Activated CD8-positive, alpha-beta memory T cell treated with anti-CD3 and anti-CD28 coated beads, Interleukin-2, amount 50 U/mL, for 24 hours (primary cell): ENCODE measurements around the gene CLEC2D.
"Not testable (repeated sequence)": the region's sequence is repeated elsewhere in the genome, so short reads cannot be mapped to it uniquely, and the experiment has no call there.

Source experiments
- DNase-seq: peaks from one replicate; pipeline ENCODE4 v3.0.0-alpha.2; 2020; ENCODE audit errors: extremely low read depth

The CLEC2D gene

DNA sequence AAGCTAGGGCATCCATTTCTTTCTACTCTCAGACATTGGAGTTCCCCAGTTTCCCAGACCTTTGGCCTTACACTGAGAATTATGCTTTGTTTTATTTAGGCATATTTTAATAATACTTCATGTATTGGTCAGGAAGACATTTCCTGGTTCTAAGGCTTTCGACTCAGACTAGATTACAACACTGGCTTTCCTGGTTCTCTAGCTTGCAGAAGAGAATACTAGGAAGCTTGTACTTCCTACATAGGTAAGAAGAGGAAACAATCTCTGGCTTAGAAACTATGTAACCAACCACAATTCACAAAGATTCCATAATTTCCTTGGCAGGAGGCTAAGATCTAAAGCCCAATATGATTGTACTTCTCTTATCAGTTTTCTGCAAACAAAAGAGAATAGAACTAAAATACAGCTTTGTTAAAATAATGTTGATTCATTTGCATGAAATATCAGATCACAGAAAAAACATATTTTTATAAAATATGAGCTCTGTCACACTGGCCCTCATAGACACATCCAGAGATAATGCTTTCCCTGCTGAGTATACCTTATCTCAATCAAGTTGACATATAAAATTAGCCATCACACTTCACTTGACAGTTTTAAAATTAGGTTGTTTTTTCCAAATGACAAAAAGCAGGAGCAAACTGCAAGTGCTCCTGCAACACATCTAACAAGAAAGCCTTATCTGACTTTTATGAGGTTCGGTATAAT lies 30.5 kb downstream of the CLEC2D start:
- DNase-seq, result no peak

DNA sequence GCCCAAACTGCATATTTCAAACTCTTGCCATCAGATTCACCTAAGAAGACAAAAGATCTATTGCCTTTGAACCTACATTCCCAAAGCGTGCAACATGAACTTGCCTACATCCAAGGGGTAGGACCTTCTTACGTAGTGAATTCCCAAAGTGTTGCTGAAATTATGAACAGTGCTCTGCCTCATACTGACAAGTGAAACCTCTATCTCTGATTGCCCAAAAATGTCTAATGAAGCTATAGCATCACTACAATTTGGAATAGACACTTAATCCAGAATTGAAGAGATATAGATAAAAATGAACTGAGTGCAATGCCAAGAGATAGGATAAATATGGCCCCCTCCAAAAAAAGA lies 31.1 kb downstream of the CLEC2D start:
- DNase-seq, result no peak

DNA sequence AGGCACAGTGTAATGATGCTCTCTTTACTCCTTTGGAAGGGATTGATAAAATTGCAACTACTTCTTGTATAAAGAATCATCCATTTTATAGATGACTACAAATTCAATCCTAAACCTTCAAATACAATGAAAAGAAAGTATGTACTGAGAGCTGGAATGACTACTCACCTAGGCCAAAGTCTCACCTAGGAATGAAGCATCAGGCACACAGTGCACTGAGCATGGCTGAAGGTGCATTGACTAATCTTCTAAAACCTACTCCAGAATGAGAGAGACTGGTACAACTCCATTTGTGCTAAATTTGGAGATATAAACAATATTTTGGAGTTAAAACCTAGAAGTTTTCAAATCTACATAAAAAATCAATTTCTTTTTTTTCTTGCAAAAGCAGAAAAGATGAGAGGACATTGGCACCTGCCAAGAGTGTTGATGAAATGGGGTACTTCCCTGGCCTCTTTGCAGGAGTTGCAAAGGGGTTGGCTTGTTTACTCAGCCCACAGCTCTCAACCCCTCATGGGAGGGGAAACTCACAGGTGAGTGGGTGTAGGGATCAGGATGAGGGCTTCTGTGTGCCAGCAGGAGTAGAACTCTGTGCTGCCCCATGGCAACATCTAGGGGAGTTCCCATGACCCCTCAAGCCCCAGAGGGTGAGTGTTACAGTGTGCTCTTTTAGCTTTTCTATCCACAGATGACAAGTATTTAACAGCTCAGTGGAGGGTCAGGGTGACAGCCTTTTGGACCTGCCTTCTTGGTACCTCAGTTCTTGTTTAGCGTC lies 32.1 kb downstream of the CLEC2D start:
- DNase-seq, result no peak

DNA sequence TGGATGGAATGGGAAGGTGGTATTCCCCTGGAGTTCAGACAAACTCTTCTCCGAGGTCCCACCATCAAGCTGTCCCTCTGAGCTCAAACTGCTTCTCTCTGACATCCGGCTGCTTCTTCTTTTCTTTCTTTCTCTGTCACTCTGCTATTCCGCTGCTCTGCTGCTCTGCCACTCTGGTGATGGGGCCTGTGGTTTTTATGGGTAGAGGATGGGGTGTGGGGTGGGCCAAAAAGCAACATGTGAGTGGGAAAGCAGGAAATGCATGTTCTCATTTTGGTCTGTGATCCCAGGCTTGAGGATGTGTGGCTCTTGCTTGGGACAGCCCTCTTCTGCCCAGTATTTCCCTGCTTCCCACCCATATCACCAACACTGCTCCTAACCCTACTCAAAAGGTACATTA lies 32.7 kb downstream of the CLEC2D start:
- no peak for DNase-seq

GRCh38 chr12:9704561-9704960 lies 35.0 kb downstream of the CLEC2D start:
- not testable (repeated sequence) for DNase-seq

- DNase-seq, result no peak
Observed at GRCh38 chr12:9706086-9706685, 36.7 kb downstream of the CLEC2D start.

DNA sequence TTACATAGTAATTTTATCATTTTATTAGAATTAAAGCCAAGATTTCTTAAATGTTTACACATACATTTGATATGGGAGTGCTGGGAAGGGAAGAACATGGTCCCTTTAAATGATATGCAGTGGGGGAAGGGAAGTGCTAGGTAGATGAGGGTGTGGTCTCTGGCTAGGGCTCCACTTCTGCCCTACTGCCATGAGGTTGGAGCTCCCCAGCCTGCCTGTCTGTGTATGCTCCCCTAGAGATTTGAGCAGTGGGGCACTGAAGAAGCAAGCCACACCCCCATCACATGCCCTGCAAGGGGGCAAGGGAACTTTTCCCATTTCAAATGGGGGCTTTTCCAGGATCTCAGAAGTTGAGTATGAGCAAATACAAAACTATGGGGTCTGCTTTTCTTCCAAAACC lies 37.8 kb downstream of the CLEC2D start:
- DNase-seq, result no peak

GRCh38 chr12:9707864-9708808 lies 38.6 kb downstream of the CLEC2D start:
- no peak for DNase-seq

DNA sequence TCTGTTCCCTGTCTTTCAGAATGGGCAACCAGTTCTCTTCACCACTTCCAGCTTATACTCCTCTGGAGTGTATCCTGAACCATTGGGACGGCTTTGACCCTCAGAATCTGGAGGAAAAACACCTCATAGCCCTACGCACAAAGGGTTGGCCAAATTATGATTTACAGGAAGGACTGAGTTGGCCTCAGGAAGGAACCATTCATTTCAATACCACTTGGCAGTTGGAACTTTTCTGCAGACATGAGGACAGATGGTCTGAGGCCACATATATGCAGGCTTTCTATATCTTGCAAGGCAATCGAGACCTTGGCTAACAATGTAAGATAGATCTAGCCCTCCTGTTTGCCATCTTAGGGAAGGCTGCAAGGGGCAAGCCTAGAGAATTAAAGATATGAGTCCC lies 39.3 kb downstream of the CLEC2D start:
- DNase-seq, result no peak

DNA sequence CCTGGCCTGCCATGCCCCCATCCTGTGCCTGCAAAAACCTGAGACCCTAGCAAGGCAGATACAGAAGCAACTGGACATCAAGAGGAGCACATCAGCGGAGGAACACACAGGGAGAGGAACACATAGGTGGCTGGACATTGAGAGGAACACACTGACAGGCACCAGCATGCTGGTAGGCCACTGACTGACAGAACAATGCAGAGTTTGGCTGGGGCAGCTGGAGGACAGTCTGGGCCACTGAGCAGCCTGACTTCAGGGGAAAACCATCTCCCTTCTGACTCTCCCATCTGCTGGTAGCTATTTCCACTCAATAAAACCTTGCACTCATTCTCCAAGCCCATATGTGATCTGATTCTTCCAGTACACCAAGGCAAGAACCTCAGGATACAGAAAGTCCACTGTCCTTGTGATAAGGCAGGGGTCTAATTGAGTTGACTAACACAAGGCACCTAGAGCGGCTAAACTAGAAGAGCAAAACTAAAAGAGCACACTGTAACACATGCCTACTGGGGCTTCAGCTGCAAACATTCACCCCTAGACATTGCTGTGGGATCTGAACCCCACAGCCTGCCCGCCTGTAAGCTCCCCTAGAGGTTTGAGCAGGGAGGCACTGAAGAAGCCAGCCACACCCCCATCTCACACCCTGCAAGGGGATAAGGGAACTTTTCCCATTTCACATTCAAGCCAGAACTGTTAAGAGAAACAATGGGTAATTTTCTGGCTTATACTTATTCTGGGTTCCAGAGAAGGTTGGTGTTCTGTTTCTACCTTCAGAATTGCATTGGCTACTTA lies 41.3 kb downstream of the CLEC2D start:
- DNase-seq, result no peak

DNA sequence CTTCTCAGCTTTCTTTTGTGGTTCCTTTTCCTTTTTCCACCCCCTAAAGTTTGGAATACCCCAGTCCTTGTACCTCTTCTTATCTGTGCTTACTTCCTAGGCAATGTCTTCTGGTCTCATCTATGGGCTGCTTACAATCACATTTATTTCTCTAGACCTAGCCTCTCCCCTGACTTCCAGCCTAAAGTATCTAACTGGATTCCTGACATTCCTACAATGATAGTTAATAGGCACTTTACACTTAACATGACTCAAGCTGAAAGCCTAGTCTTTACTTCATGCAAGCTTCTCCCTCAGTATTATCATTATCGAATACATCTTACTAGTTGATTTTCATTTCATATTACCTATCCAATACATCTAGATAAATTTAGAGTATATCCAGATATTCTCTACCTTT lies 42.2 kb downstream of the CLEC2D start:
- no peak for DNase-seq

DNA sequence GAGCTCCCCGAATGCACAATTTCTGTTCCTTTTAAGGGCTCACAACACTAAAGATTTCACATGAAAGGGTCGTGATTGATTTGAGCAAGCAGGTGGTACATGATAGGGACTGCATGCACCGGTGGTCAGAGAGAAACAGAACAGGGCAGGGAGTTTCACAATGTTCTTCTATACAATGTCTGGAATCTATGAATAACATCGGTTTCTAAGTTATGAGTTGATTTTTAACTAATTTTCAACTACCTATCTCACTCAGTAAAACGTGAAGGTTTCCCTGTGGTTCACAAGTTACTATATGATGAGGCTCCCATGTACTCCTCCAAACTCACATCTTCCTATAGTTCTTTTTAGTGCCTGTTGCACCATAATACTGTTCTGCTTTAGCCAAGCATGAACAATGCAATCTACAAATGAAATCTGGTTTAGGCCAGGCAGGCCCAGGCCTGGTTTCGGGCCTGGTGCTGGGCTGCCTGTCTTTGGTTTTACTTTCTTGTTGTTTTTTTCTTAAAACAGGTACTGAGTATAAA lies 43.6 kb downstream of the CLEC2D start:
- DNase-seq, result not testable (repeated sequence)

DNA sequence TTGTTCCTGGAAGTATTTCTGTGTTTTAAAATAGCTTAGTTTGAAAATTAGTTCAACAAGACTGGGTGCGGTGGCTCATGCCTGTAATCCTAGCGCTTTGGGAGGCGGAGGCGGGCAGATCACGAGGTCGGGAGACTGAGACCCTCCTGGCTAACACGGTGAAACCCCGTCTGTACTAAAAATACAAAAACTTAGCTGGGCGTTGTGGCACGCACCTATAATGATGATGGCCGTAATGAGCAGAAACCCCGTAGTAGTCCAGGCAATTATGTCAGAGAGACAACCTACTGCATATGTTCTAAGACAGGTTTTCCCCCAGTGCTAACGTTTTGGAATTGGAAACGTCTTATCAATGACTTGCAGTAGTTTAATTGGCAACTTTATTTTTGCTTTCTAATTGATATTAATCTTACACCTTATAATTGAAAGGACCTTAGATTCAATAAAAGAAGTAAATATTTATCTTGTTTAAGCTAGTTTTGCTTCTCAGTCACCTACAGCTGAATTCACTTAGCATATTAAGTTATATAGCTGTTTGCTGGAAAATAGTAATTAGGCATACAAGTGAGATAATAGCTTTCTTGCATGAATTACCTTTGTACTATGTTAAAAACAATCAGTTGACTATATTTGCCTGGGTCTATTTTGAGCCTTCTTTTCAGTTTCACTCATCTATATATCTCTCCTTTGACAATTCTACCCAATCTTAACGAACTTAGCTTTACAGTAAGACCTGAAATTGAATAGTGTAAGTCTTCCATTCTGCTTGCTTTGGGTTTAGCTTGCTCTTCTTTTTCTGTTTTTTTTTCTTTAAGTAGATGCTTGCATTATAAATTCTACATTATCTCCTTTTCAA lies 47.8 kb downstream of the CLEC2D start:
- DNase-seq, result no peak

DNA sequence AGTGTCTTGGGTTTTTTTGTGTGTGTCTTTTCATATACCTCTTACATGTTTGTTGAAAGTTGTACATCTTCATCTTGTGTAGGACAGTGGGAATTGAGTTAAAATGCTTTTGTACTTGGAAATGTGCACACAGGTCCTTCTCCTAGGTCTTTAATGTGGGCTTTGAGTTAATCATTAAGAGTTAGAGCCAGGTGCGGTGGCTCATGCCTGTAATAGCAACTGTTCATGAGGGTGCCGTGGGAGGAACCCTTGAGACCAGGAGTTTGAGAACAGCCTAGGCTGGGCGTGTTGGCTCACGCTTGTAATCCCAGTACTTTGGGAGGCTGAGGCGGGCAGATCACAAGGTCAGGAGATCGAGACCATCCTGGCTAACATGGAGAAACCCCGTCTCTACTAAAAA lies 49.5 kb downstream of the CLEC2D start:
- DNase-seq, result no peak

DNA sequence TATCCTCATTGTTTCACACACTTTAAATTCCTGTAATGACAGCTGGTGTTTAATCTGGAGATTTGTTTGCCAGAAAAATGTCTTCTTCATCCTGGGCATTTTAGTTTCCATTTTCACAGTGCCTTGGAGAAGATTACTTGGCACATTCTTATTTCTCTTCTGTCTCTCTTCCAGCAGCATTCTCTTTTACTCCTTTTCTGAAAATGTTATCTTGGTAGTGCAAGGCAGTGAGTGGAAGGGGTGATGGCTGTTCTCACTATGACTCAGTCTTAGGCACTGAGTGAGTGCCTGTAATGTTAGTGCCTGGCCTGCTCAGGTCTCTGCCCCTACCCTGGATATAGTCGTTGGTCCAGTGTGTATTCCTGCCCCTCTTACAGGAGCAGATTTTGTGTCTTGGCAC lies 50.3 kb downstream of the CLEC2D start:
- no peak for DNase-seq

DNA sequence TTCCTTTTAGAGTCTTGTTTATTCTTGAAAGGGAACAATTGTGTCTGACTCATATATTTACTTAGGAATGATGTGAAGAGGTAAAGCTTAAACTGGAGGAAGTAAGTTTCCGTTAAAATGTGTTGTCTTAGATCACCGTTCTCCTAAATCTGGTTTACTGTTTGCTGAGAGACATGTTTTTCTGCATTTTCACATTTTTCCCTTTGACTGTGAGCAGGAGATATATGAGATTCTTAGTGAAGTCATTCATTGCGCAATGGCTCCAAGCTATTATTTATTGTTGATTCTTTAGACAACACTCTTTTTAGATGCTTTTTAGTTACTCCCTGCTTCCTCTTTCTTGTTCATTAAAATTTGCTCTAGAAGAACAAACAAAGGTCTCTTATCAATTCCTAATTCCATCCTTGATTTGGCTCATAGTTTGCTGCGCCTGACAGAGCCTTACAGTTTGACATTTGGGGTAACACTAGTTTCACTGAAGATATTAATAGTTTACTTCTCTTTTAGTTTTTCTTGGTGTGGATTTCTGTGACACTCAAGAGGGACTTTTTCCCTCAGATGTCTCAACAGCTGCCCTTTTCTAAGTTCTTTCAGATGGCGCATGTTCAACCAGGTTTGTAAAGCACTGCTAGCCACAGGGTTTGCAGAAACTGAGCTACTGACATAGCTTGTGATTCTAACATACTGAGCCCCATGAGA lies 52.0 kb downstream of the CLEC2D start:
- no peak for DNase-seq

- DNase-seq, result no peak
Observed at GRCh38 chr12:9724023-9724422, 54.5 kb downstream of the CLEC2D start.

- no peak for DNase-seq
Observed at GRCh38 chr12:9725213-9725870, 55.8 kb downstream of the CLEC2D start.

DNA sequence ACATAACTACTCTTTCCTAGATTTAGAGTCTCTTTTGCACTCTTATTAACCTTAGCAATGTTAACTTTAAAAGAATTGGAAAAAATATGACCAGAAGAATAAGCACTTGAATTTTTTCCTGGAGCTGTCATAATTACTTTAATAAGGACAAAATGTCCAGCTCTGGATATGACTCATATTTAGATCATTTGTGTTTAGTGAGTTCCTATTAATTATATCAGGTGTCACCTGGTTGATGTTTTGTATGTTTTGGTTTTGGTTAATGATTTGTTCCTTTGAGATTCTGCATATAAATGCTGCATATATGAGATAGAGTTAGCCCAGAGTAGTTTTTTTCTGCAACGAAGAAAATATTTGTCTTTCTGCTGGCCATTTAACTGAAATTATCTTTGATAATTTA lies 58.3 kb downstream of the CLEC2D start:
- no peak for DNase-seq
